K562 (cell line): ENCODE measurements around the gene PIK3C2G. TPM values are rescaled to one million over a fixed set of nuclear protein-coding genes. Genes with fewer than 3 reads are reported as not detected.

Source experiments
- ATAC-seq: fragments of 200-7000 bp; cut with Tn5 transposase; 3 replicates; pipeline ENCODE4 v1.9.1; 2020; ENCODE audit warnings: moderate library complexity
- BruUV-seq: library from RNA; stranded (reverse); fragments of 400-500 nt; replicated peaks from 2 replicates; lab custom pipeline; 2021; lab: Mats Ljungman, UMichigan
- CTCF ChIA-PET: fragments of 300-600 bp; formaldehyde crosslinking; extraction: SDS; loops from one replicate; lab custom pipeline; 2021; ENCODE audit warnings: low intra/inter-chr PET ratio; lab: Yijun Ruan, JAX
- POLR2A ChIA-PET: fragments of 300-600, 350-650 bp; sonication (Branson Sonifier 250); formaldehyde crosslinking; extraction: SDS; loops from one replicate; lab custom pipeline; 2021; ENCODE audit warnings: antibody characterized with exemption, inconsistent platforms; lab: Yijun Ruan, JAX
- DNase-seq, 4 experiments: peaks; one replicate each; pipeline versions ENCODE4 v3.0.0 to v3.0.0-alpha.2; 2011 to 2018; ENCODE audit warnings: low spot score in 3 of 4, mixed read lengths in 3 of 4; ENCODE audit errors: extremely low read depth in 1 of 4
- FAIRE-seq: peaks from 2 replicates; lab custom pipeline; 2011; peaks lifted over from hg19 to GRCh38; lab: Jason Lieb, UNC
- H2AFZ ChIP-seq: 2 replicates; pipeline ENCODE4 v1.6.0; 2011; ENCODE audit warnings: low read depth, low read length, control low read depth, inconsistent platforms
- H3K27ac ChIP-seq: fragments of 200-600 bp; 3 replicates; pipeline ENCODE4 v1.8.0; 2011; ENCODE audit warnings: low read depth, mild to moderate bottlenecking, control low read depth, inconsistent platforms, low read length, moderate library complexity, mixed read lengths; ENCODE audit errors: extremely low read depth
- H3K27me3 ChIP-seq, 2 experiments: fragments of 300-600 bp in 1 of 2; 2 replicates in 1 of 2; 3 replicates in 1 of 2; pipeline versions ENCODE4 v1.6.0 to v1.8.0; 2011; ENCODE audit warnings: inconsistent platforms in 2 of 2, low read length in 2 of 2, mild to moderate bottlenecking in 1 of 2, mixed read lengths in 1 of 2, moderate library complexity in 1 of 2; ENCODE audit not compliant: control insufficient read depth in 2 of 2, insufficient read depth in 2 of 2
- H3K36me3 ChIP-seq: fragments of 300-600 bp; 3 replicates; pipeline ENCODE4 v1.8.0; 2011; ENCODE audit warnings: mild to moderate bottlenecking, low read length, inconsistent platforms; ENCODE audit not compliant: control insufficient read depth, insufficient read depth
- H3K4me1 ChIP-seq, 2 experiments: fragments of 200-600 bp in 1 of 2; replicated peaks in 1 of 2; 2 replicates in 1 of 2; 3 replicates in 1 of 2; pipeline versions ENCODE4 v1.5.1 to v1.8.0; 2011; ENCODE audit warnings: inconsistent platforms in 2 of 2, low read length in 2 of 2, mild to moderate bottlenecking in 1 of 2, mixed read lengths in 1 of 2, moderate library complexity in 1 of 2; ENCODE audit not compliant: control insufficient read depth in 2 of 2, insufficient read depth in 2 of 2
- H3K4me2 ChIP-seq: 2 replicates; pipeline ENCODE4 v1.6.1; 2011; ENCODE audit warnings: low read length, control low read depth, inconsistent platforms, mixed read lengths; ENCODE audit not compliant: insufficient read depth
- H3K4me3 ChIP-seq: fragments of 200-600 bp; sonication (generic), shearing (Covaris generic); 2 replicates; pipeline ENCODE4 v1.5.1; 2016; ENCODE audit warnings: control low read depth, inconsistent platforms
- H3K79me2 ChIP-seq: fragments of 200-600 bp; 3 replicates; pipeline ENCODE4 v1.8.0; 2011; ENCODE audit warnings: low read length, inconsistent platforms; ENCODE audit not compliant: control insufficient read depth, insufficient read depth
- H3K9ac ChIP-seq, 2 experiments: 2 replicates each; pipeline versions ENCODE4 v1.6.0 to v1.6.1; 2011; ENCODE audit warnings: low read depth in 2 of 2, low read length in 2 of 2, control low read depth in 1 of 2, inconsistent platforms in 1 of 2, mild to moderate bottlenecking in 1 of 2, mixed read lengths in 1 of 2; ENCODE audit not compliant: insufficient read depth in 1 of 2
- H3K9me1 ChIP-seq: one replicate; pipeline ENCODE4 v1.6.0; 2011; ENCODE audit warnings: inconsistent platforms, mild to moderate bottlenecking, low read length, moderate library complexity; ENCODE audit not compliant: control insufficient read depth, insufficient read depth
- H3K9me3 ChIP-seq: replicated peaks from 2 replicates; pipeline ENCODE4 v1.5.1; 2011; ENCODE audit warnings: low read depth, low read length, inconsistent platforms; ENCODE audit not compliant: control insufficient read depth, insufficient read depth
- H4K20me1 ChIP-seq: replicated peaks from 2 replicates; pipeline ENCODE4 v1.6.1; 2011; ENCODE audit warnings: low read length, inconsistent platforms, mixed read lengths; ENCODE audit not compliant: control insufficient read depth, insufficient read depth
- CTBP1 ChIP-seq: fragments of 450-650 bp; IDR thresholded peaks from 2 replicates; pipeline ENCODE4 v1.6.1; 2016; ENCODE audit warnings: borderline replicate concordance
- HLTF ChIP-seq: fragments of 450-650 bp; IDR thresholded peaks from 2 replicates; pipeline ENCODE4 v1.6.1; 2016
- KDM4B ChIP-seq, 2 experiments: fragments of 450-650 bp in 1 of 2; sonication (generic) in 1 of 2; IDR thresholded peaks; 2 replicates each; pipeline ENCODE4 v1.6.1; 2016 to 2017; ENCODE audit warnings: borderline replicate concordance in 2 of 2, antibody characterized with exemption in 1 of 2, low read depth in 1 of 2, mild to moderate bottlenecking in 1 of 2
- MEIS2 ChIP-seq: fragments of 450-650 bp; IDR thresholded peaks from 2 replicates; pipeline ENCODE4 v1.6.1; 2014; ENCODE audit warnings: mild to moderate bottlenecking; ENCODE audit not compliant: partially characterized antibody
- NFYB ChIP-seq: IDR thresholded peaks from 2 replicates; pipeline ENCODE4 v1.6.1; 2011; ENCODE audit warnings: mild to moderate bottlenecking, moderate library complexity; ENCODE audit not compliant: insufficient read length; ENCODE audit errors: extremely low read depth
- NUFIP1 ChIP-seq: fragments of 450-650 bp; IDR thresholded peaks from 2 replicates; pipeline ENCODE4 v1.6.1; 2018; ENCODE audit not compliant: partially characterized antibody
- SIN3A ChIP-seq, 2 experiments: fragments of 150-350 bp in 1 of 2; IDR thresholded peaks; 2 replicates each; pipeline ENCODE4 v1.6.1; 2011 to 2016; ENCODE audit warnings: borderline replicate concordance in 2 of 2, low read depth in 2 of 2, low read length in 2 of 2, mild to moderate bottlenecking in 2 of 2, moderate library complexity in 2 of 2; ENCODE audit not compliant: control insufficient read depth in 1 of 2
- SRSF3 ChIP-seq: fragments of 200-400 bp; formaldehyde crosslinking; IDR thresholded peaks from 2 replicates; pipeline ENCODE4 v1.6.1; 2016; ENCODE audit warnings: mild to moderate bottlenecking, low read length, moderate library complexity; ENCODE audit not compliant: insufficient read depth
- TAF7 ChIP-seq: fragments of 450-650 bp; IDR thresholded peaks from 2 replicates; pipeline ENCODE4 v1.6.1; 2016; ENCODE audit warnings: missing genetic modification characterization, missing compliant biosample characterization
- ZNF140 ChIP-seq: fragments of 250-450 bp; sonication (Bioruptor Pico); IDR thresholded peaks from 2 replicates; pipeline ENCODE4 v1.8.0; 2021; ENCODE audit warnings: moderate library complexity, mild to moderate bottlenecking, inconsistent platforms
- ZNF232 ChIP-seq: sonication (generic); formaldehyde crosslinking; IDR thresholded peaks from 2 replicates; pipeline ENCODE4 v1.8.0; 2022; ENCODE audit warnings: mild to moderate bottlenecking, missing genetic modification reagents
- ZNF699 ChIP-seq: fragments of 250-450 bp; sonication (Bioruptor Pico); IDR thresholded peaks from 2 replicates; pipeline ENCODE4 v1.8.0; 2021; ENCODE audit warnings: mild to moderate bottlenecking, moderate library complexity; ENCODE audit not compliant: insufficient replicate concordance
- WGBS: fragments of 100-300 bp; shearing (Covaris generic); methylation state at CpG from one replicate; pipeline ENCODE4 v1.1.6; 2016; ENCODE audit warnings: low coverage, mixed read lengths; ENCODE audit not compliant: insufficient coverage; ENCODE audit errors: missing lambda C conversion rate; 5-methylcytosine and 5-hydroxymethylcytosine counted together
- in situ Hi-C: fragments of 300-500 bp; cut with MboI; formaldehyde crosslinking; loops from 4 replicates; pipeline ENCODE4 v1.15.0; 2018; ENCODE audit warnings: inconsistent platforms, mixed read lengths
- intact Hi-C: fragments of 100-400 bp; cut with micrococcal nuclease; formaldehyde crosslinking; loops from 2 replicates; pipeline ENCODE4 v1.14.2; 2022
- polyA plus RNA-seq, 8 experiments: library from polyadenylated mRNA; depleted of rRNA in 4 of 8; stranded (reverse) in 5 of 8; unstranded in 3 of 8; fragments of >200 nt; fragmentation: Nextera tagmentation in 2 of 8; fragmentation: Illumina TruSeq in 1 of 8; extraction: Ambion mirVana in 2 of 8; extraction: Trizol in 1 of 8; gene quantifications; 2 replicates each; pipeline versions ENCODE4 v1.2.1 to v1.2.3, GENCODE V29; 2011 to 2014; ENCODE audit warnings: inconsistent platforms in 1 of 8, missing spikeins in 1 of 8
- total RNA-seq, 7 experiments: library from RNA; depleted of rRNA in 6 of 7; stranded (reverse); fragments of >200 nt in 6 of 7; fragmentation: Illumina TruSeq in 2 of 7; extraction: Trizol in 2 of 7; gene quantifications; 2 replicates each; pipeline versions ENCODE4 v1.2.1 to v1.2.3, GENCODE V29; 2011 to 2021; ENCODE audit warnings: low replicate concordance in 1 of 7
- TF ChIP-seq, protein P1 (sequence below): sonication (generic); formaldehyde crosslinking; IDR thresholded peaks from 2 replicates; pipeline ENCODE4 v1.8.0; 2022; ENCODE audit warnings: mild to moderate bottlenecking, missing genetic modification reagents
- TF ChIP-seq, protein P2 (sequence below): IDR thresholded peaks from 3 replicates; pipeline ENCODE4 v1.6.1; 2011; ENCODE audit warnings: borderline replicate concordance, mild to moderate bottlenecking; ENCODE audit not compliant: insufficient read length, insufficient read depth
- TF ChIP-seq, protein P3 (sequence below): fragments of 250-450 bp; sonication (Bioruptor Pico); IDR thresholded peaks from 2 replicates; pipeline ENCODE4 v1.4.0; 2020
- TF ChIP-seq, protein P4 (sequence below): fragments of 250-450 bp; sonication (Bioruptor Pico); IDR thresholded peaks from 2 replicates; pipeline ENCODE4 v1.8.0; 2021; ENCODE audit warnings: moderate library complexity, mild to moderate bottlenecking, inconsistent platforms

PIK3C2G gene
- total and polyA plus RNA-seq, 9 of the 15 experiments (the other 6 are each of a cell fraction or from before 2014, with no cell fraction given) = not detected

GRCh38 chr12:18363321-18363720 lies 102.0 kb downstream of the PIK3C2G start:
- Histone ChIP-seq H4K20me1 (no peaks in the 10 kb centered on the region), H3K9ac (no peak overlapping the region), H3K27ac (no peak overlapping the region), H3K9me1 (no peaks in the 10 kb centered on the region), H3K4me1 (no peaks in the 10 kb centered on the region), H3K27me3 (no peaks in the 10 kb centered on the region), H3K36me3 (no peaks in the 10 kb centered on the region), H3K9me3 (no peaks in the 10 kb centered on the region), H2AFZ (no peak overlapping the region), H3K4me2 (no peak overlapping the region), H3K79me2 (no peaks in the 10 kb centered on the region)
- BruUV-seq = no TSS peak
- POLR2A ChIA-PET = no interaction called here
- no peak for DNase-seq
- CTCF ChIA-PET = no interaction called here
- no peak for FAIRE-seq
- intact Hi-C loops (no loop called here), in situ Hi-C loops (no loop called here)
- 0% methylated on average over 1 of the region's 2 CpGs for WGBS
- ATAC-seq = no peak
- TF ChIP-seq ZNF140 (CRISPR knock-in tag) = no peak
- TF ChIP-seq, protein P1, sequence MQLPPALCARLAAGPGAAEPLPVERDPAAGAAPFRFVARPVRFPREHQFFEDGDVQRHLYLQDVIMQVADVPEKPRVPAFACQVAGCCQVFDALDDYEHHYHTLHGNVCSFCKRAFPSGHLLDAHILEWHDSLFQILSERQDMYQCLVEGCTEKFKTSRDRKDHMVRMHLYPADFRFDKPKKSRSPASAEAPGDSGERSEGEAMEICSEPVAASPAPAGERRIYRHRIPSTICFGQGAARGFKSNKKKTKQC (CRISPR knock-in tag) = no peak
- TF ChIP-seq, protein P2, sequence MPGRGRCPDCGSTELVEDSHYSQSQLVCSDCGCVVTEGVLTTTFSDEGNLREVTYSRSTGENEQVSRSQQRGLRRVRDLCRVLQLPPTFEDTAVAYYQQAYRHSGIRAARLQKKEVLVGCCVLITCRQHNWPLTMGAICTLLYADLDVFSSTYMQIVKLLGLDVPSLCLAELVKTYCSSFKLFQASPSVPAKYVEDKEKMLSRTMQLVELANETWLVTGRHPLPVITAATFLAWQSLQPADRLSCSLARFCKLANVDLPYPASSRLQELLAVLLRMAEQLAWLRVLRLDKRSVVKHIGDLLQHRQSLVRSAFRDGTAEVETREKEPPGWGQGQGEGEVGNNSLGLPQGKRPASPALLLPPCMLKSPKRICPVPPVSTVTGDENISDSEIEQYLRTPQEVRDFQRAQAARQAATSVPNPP = no peak
- no peak for TF ChIP-seq KDM4B (IDR thresholded peaks at IDR 0.05; ENCODE audit: borderline replicate concordance in 2 of 2, low read depth in 1 of 2)
- no peak for TF ChIP-seq ZNF232 (CRISPR knock-in tag)
- TF ChIP-seq, protein P3, sequence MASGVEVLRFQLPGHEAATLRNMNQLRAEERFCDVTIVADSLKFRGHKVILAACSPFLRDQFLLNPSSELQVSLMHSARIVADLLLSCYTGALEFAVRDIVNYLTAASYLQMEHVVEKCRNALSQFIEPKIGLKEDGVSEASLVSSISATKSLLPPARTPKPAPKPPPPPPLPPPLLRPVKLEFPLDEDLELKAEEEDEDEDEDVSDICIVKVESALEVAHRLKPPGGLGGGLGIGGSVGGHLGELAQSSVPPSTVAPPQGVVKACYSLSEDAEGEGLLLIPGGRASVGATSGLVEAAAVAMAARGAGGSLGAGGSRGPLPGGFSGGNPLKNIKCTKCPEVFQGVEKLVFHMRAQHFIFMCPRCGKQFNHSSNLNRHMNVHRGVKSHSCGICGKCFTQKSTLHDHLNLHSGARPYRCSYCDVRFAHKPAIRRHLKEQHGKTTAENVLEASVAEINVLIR (CRISPR knock-in tag) = no peak
- TF ChIP-seq NUFIP1 = no peak
- TF ChIP-seq SRSF3 = no peak
- no peak for TF ChIP-seq NFYB
- no peak for TF ChIP-seq ZNF699
- TF ChIP-seq, protein P4, sequence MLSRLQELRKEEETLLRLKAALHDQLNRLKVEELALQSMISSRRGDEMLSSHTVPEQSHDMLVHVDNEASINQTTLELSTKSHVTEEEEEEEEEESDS = no peak
- no peak for TF ChIP-seq CTBP1
- TF ChIP-seq MEIS2 = no peak
- no peak for TF ChIP-seq TAF7 (tag)
- no peak for TF ChIP-seq SIN3A (IDR thresholded peaks at IDR 0.05; ENCODE audit: borderline replicate concordance in 2 of 2, control insufficient read depth in 1 of 2, low read depth in 2 of 2, low read length in 2 of 2)
- TF ChIP-seq HLTF = no peak
- TF ChIP-seq, all 486 proteins: peak for 0
- H3K4me3 ChIP-seq = no peak overlapping the region
